Esophagus squamous epithelium (tissue), 5 donors: ENCODE results near the gene DHFR2. TPM values are rescaled to one million over a fixed set of nuclear protein-coding genes. Genes with fewer than 3 reads are reported as not detected.
"Not testable (repeated sequence)": the region's sequence is repeated elsewhere in the genome, so short reads cannot be mapped to it uniquely, and the experiment has no call there.

ENCODE experiments used
- DNase-seq: peaks from one replicate; lab custom pipeline; 2025; lab: John Stamatoyannopoulos, UW
- H3K27ac ChIP-seq, 4 donors: fragments of 200-600 bp; sonication (generic); one replicate each; pipeline ENCODE4 v1.5.1; 2016 to 2019; ENCODE audit warnings: mild to moderate bottlenecking in 1 of 4
- H3K27me3 ChIP-seq, 4 donors: fragments of 200-600 bp; sonication (generic); 1 replicate in 3 of 4; 2 replicates in 1 of 4; pipeline versions ENCODE4 v1.5.1 to v1.6.0; 2017 to 2021; ENCODE audit warnings: antibody characterized with exemption in 1 of 4
- H3K36me3 ChIP-seq, 3 donors: fragments of 200-600 bp; sonication (generic); one replicate each; pipeline ENCODE4 v1.5.1; 2016 to 2019
- H3K4me1 ChIP-seq, 3 donors: fragments of 200-600 bp; sonication (generic); one replicate each; pipeline ENCODE4 v1.5.1; 2017 to 2019
- H3K4me3 ChIP-seq, 4 donors: fragments of 200-600 bp; sonication (generic); 1 replicate in 3 of 4; 2 replicates in 1 of 4; pipeline ENCODE4 v1.5.1; 2016 to 2019; ENCODE audit warnings: mild to moderate bottlenecking in 2 of 4, moderate library complexity in 1 of 4
- H3K9me3 ChIP-seq, 3 donors: fragments of 200-600 bp; sonication (generic); one replicate each; pipeline ENCODE4 v1.5.1; 2016 to 2019
- CTCF ChIP-seq, 6 experiments: fragments of 450-650 bp in 4 of 6; fragments of 200-600 bp in 2 of 6; sonication (generic) in 2 of 6; IDR thresholded peaks; one replicate each; pipeline ENCODE4 v1.5.1; 2016 to 2019; ENCODE audit warnings: antibody characterized with exemption in 6 of 6, mild to moderate bottlenecking in 4 of 6, moderate library complexity in 4 of 6
- POLR2A ChIP-seq, 4 donors: fragments of 450-650 bp; IDR thresholded peaks; one replicate each; pipeline ENCODE4 v1.6.1; 2017; ENCODE audit warnings: antibody characterized with exemption in 4 of 4, mild to moderate bottlenecking in 4 of 4, moderate library complexity in 3 of 4
- WGBS, 2 donors: methylation state at CpG; one replicate each; pipeline ENCODE4 v1.1.5; 2018; 5-methylcytosine and 5-hydroxymethylcytosine counted together
- intact Hi-C: fragments of 100-400 bp; cut with DNase I; formaldehyde crosslinking; loops from one replicate; pipeline ENCODE4 v1.15.0; 2022
- total RNA-seq, 4 donors: library from RNA; depleted of rRNA; stranded (reverse); fragments of >200 nt; gene quantifications; one replicate each; pipeline ENCODE4 v1.1.0, GENCODE V29; 2016
- donor health status: DM: yes; HTN: yes; CAD: no.

The DHFR2 gene
- total RNA-seq, 4 donors from 2014 or later: 1.4 to 4.4 (median 3.8) TPM

- no peaks in the 10 kb centered on the region for H3K9me3 ChIP-seq
- intact Hi-C loops: loop anchor here (10.0 kb wide), 1 partner anchor 59 kb away; no protein-coding TSS in a partner anchor
- TF ChIP-seq POLR2A (IDR thresholded peaks at IDR 0.05) (no peak), CTCF (IDR thresholded peaks at IDR 0.05) (no peak)
- WGBS, 2 donors: 44 to 45% methylated on average over 14 to 17 of the region's 17 CpGs
- peak overlapping the region; percentile 90 to 96 (median 93) for H3K27ac ChIP-seq
- DNase-seq: no peak
- peak overlapping the region; percentile 63 to 77 (median 71) for H3K4me3 ChIP-seq
- H3K36me3 ChIP-seq: peaks cover 0 to 39% (median 0%) of the 10 kb centered on the region in 3 donors
- no peaks in the 10 kb centered on the region for H3K27me3 ChIP-seq
- peaks cover 0 to 35% (median 21%) of the 10 kb centered on the region in 3 donors for H3K4me1 ChIP-seq
Observed at GRCh38 chr3:94063496-94064119, 892 bp upstream of the DHFR2 start.

DNA sequence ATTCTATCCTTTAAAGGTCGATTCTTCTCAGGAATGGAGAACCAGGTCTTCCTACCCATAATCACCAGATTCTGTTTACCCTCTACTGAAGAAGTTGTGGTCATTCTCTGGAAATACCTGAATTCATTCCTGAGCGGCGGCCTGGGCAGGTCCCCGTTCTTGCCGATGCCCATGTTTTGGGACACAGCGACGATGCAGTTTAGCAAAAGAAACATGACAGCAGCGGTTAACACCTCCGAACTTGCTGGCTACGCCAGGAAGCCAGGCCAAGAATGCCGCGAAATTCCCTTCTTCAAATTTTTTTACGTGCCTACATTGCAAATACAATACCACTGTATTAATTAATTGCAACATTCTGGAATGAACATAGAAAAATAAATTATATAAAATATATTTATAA, 1.4 kb downstream of the DHFR2 start:
- TF ChIP-seq CTCF (IDR thresholded peaks at IDR 0.05): no peak
- no peak for TF ChIP-seq POLR2A (IDR thresholded peaks at IDR 0.05)
- Histone ChIP-seq H3K9me3 (no peaks in the 10 kb centered on the region), H3K27ac (no peak overlapping the region), H3K4me3 (no peak overlapping the region), H3K27me3 (no peaks in the 10 kb centered on the region), H3K4me1 (peaks cover 0 to 35% (median 21%) of the 10 kb centered on the region in 3 donors), H3K36me3 (peaks cover 0 to 23% (median 0%) of the 10 kb centered on the region in 3 donors)
- WGBS, 2 donors: 92 to 98% methylated on average over 10 to 12 of the region's 13 CpGs
- intact Hi-C loops: loop anchor here (10.0 kb wide), 1 partner anchor 56 kb away; no protein-coding TSS in a partner anchor
- no peak for DNase-seq

GRCh38 chr3:94050546-94050945, 12.2 kb downstream of the DHFR2 start:
- DNase-seq: no peak

GRCh38 chr3:94049267-94049666, 13.4 kb downstream of the DHFR2 start:
- H3K27ac ChIP-seq: no peak overlapping the region
- no peak for TF ChIP-seq CTCF (IDR thresholded peaks at IDR 0.05)
- TF ChIP-seq POLR2A (IDR thresholded peaks at IDR 0.05): no peak
- no peaks in the 10 kb centered on the region for H3K4me1 ChIP-seq
- 82 to 87% methylated on average over 2 of the region's 2 CpGs for WGBS, 2 donors
- no peak overlapping the region for H3K4me3 ChIP-seq
- H3K27me3 ChIP-seq: no peaks in the 10 kb centered on the region
- H3K9me3 ChIP-seq: peaks cover 0 to 5% (median 2%) of the 10 kb centered on the region in 3 donors
- H3K36me3 ChIP-seq: peaks cover 1 to 13% (median 8%) of the 10 kb centered on the region in 3 donors
- DNase-seq: no peak
- intact Hi-C loops: no loop called here

More at GRCh38 chr3:94050546-94050945, 12.2 kb downstream of the DHFR2 start:
- intact Hi-C loops: no loop called here
- Histone ChIP-seq H3K4me1 (no peaks in the 10 kb centered on the region), H3K27me3 (no peaks in the 10 kb centered on the region), H3K27ac (no peak overlapping the region), H3K9me3 (no peaks in the 10 kb centered on the region), H3K36me3 (peaks cover 0 to 3% (median 0%) of the 10 kb centered on the region in 3 donors), H3K4me3 (no peak overlapping the region)
- TF ChIP-seq CTCF (IDR thresholded peaks at IDR 0.05) (no peak), POLR2A (IDR thresholded peaks at IDR 0.05) (no peak)

DNA sequence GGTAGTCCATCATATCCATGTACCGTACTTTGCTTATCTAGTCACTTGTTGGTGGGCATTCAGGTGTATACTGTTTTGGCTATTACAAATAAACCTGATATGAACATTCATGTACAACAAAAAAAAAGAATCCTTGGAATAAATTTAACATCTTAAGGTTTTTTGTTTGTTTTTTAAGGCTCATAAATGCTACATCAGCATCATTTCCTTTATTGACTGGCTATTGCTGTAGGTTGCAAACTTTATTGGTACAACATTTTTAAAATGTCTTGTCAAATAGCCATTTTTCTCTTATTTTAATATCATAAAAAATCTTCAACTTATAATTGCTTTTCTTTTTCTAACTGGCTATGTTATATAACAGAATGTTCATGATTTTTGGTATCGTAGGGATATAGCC, 16.2 kb downstream of the DHFR2 start:
- intact Hi-C loops: no loop called here
- no peak overlapping the region for H3K27ac ChIP-seq
- H3K36me3 ChIP-seq: peaks cover 5 to 20% (median 13%) of the 10 kb centered on the region in 3 donors
- H3K4me1 ChIP-seq: no peaks in the 10 kb centered on the region
- H3K4me3 ChIP-seq: no peak overlapping the region
- 93 to 95% methylated on average over 2 of the region's 2 CpGs for WGBS, 2 donors
- peaks cover 0 to 11% (median 6%) of the 10 kb centered on the region in 3 donors for H3K9me3 ChIP-seq
- DNase-seq: no peak
- TF ChIP-seq POLR2A (IDR thresholded peaks at IDR 0.05): no peak
- TF ChIP-seq CTCF (IDR thresholded peaks at IDR 0.05): no peak
- H3K27me3 ChIP-seq: no peaks in the 10 kb centered on the region

GRCh38 chr3:94044100-94044936, 18.4 kb downstream of the DHFR2 start:
- Histone ChIP-seq H3K9me3 (peaks cover 0 to 11% (median 6%) of the 10 kb centered on the region in 3 donors), H3K36me3 (peaks cover 5 to 17% (median 13%) of the 10 kb centered on the region in 3 donors)
- H3K27ac ChIP-seq, H3K4me1 ChIP-seq, DNase-seq, intact Hi-C loops, H3K4me3 ChIP-seq, H3K27me3 ChIP-seq: not testable (repeated sequence)
- no CpG with 5 or more reads among the region's 61 CpGs for WGBS, 2 donors
